Common myeloid progenitor, CD34-positive (primary cell): Measurements from ENCODE around the gene PCSK7.
A peak's percentile ranks its signal among the peaks of the same experiment; 100 is the strongest.

Source experiments
- CTCF ChIA-PET: fragments of 350-600 bp; sonication (Branson Sonifier 250); formaldehyde crosslinking; loops from one replicate; lab custom pipeline; 2021; ENCODE audit warnings: antibody characterized with exemption; lab: Charles Lee
- POLR2A ChIA-PET: fragments of 350-600 bp; sonication (Branson Sonifier 250); formaldehyde crosslinking; loops from one replicate; lab custom pipeline; 2021; ENCODE audit warnings: antibody characterized with exemption; lab: Charles Lee
- DNase-seq, 3 donors: peaks; one replicate each; pipeline versions ENCODE4 v3.0.0 to v3.0.0-alpha.2; 2013
- H3K27ac ChIP-seq, 2 experiments: 1 replicate in 1 of 2; 2 replicates in 1 of 2; pipeline ENCODE4 v1.7.0; 2013; ENCODE audit warnings: inconsistent platforms in 2 of 2, low read length in 2 of 2, mild to moderate bottlenecking in 2 of 2, low read depth in 1 of 2, moderate library complexity in 1 of 2; ENCODE audit not compliant: severe bottlenecking in 2 of 2, insufficient read depth in 1 of 2, poor library complexity in 1 of 2
- H3K27me3 ChIP-seq, 5 experiments: replicated peaks in 2 of 5; 1 replicate in 3 of 5; 2 replicates in 2 of 5; pipeline versions ENCODE4 v1.6.1 to v1.7.0; 2013; ENCODE audit warnings: low read length in 4 of 5, mild to moderate bottlenecking in 2 of 5, moderate library complexity in 2 of 5, inconsistent platforms in 1 of 5; ENCODE audit not compliant: insufficient read depth in 5 of 5, control insufficient read depth in 4 of 5
- H3K36me3 ChIP-seq, 4 experiments: 1 replicate in 2 of 4; 2 replicates in 2 of 4; pipeline versions ENCODE4 v1.6.1 to v1.7.0; 2013; ENCODE audit warnings: low read length in 3 of 4, control low read depth in 1 of 4, mild to moderate bottlenecking in 1 of 4; ENCODE audit not compliant: control insufficient read depth in 4 of 4, insufficient read depth in 4 of 4
- H3K4me1 ChIP-seq, 4 experiments: 1 replicate in 3 of 4; 2 replicates in 1 of 4; pipeline versions ENCODE4 v1.6.1 to v1.7.1; 2013; ENCODE audit warnings: low read length in 3 of 4, mild to moderate bottlenecking in 3 of 4, control low read depth in 1 of 4, inconsistent platforms in 1 of 4, moderate library complexity in 1 of 4; ENCODE audit not compliant: control insufficient read depth in 4 of 4, insufficient read depth in 4 of 4; ENCODE audit errors: control extremely low read depth in 1 of 4
- H3K4me3 ChIP-seq, 7 experiments: 1 replicate in 4 of 7; 2 replicates in 3 of 7; pipeline versions ENCODE4 v1.5.1 to v1.7.0; 2013; ENCODE audit warnings: mild to moderate bottlenecking in 7 of 7, low read length in 6 of 7, moderate library complexity in 6 of 7, inconsistent platforms in 2 of 7, low read depth in 2 of 7, control low read depth in 1 of 7; ENCODE audit not compliant: insufficient read depth in 4 of 7, control insufficient read depth in 1 of 7; ENCODE audit errors: extremely low read depth in 1 of 7
- H3K9me3 ChIP-seq, 5 experiments: 1 replicate in 4 of 5; 2 replicates in 1 of 5; pipeline versions ENCODE4 v1.6.1 to v1.7.1; 2013; ENCODE audit warnings: low read length in 4 of 5, mild to moderate bottlenecking in 2 of 5, inconsistent platforms in 1 of 5, low read depth in 1 of 5, moderate library complexity in 1 of 5; ENCODE audit not compliant: control insufficient read depth in 4 of 5, insufficient read depth in 2 of 5; ENCODE audit errors: control extremely low read depth in 1 of 5
- WGBS: methylation state at CpG from one replicate; pipeline ENCODE4 v1.1.5; 2013; ENCODE audit not compliant: insufficient coverage; 5-methylcytosine and 5-hydroxymethylcytosine counted together

Gene PCSK7

DNA sequence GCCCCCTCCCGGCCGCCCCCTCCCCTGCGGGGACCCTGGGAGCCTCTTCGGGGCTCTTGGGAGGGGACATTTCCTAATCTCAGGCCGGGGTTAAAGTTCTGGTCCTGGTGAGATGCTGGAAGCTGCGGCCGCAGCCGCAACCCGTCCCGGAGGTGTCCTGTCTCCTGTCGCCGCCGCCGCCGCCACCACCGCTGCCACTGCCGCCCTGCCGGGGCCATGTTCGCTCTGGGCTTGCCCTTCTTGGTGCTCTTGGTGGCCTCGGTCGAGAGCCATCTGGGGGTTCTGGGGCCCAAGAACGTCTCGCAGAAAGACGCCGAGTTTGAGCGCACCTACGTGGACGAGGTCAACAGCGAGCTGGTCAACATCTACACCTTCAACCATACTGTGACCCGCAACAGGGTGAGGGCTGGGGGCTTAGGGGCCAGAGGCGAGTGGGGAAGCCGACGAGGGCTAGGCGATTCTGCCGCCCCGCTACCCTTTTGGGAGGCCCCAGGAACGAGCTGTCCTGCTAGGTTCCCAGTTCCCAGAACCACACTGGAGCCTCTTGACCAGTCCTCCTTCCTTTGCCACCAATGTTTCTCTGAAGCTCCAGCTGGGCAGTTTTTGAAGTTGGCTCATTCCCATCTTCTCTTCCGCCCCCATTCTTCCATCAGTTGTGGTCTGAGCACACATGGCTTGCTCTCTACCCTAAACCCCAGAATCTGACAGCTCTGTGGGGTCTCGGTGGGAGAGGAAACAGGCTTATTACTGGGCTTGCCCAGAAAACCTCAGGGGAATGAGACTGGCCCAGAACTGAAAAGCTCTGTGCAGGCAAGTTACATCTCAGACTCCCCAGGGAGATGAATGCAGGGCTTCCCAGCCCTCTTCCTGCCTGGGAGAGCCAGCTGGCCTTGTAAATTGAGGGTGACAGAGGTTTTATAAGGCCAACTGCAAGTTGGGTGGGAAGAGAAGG lies 52.5 kb downstream of the PCSK7 start:
- ChIA-PET POLR2A (interaction anchor here (0.5 to 2.5 kb wide), 6 partner anchors 10 to 49 kb away, joined by 3 to 17 read pairs (median 4); partner anchors contain the start of gene PAFAH1B2), CTCF (interaction anchor here (0.8 to 9.7 kb wide), 18 partner anchors 7 to 387 kb away, joined by 3 to 100 read pairs (median 4); partner anchors contain the start of genes PAFAH1B2, PCSK7 and RNF214)
- WGBS, result under 1% methylated on average over 27 of the region's 39 CpGs
- H3K4me1 ChIP-seq, result peaks cover 8 to 31% (median 27%) of the 10 kb centered on the region in 4 experiments
- DNase-seq, result peak in 2 of 3 donors; percentile 40 to 58
- H3K9me3 ChIP-seq, result no peaks in the 10 kb centered on the region
- peaks cover 0 to 14% (median 2%) of the 10 kb centered on the region in 4 experiments for H3K36me3 ChIP-seq
- H3K27ac ChIP-seq, result peak overlapping the region in 1 of 2 experiments; percentile 70
- H3K4me3 ChIP-seq, result peak overlapping the region; percentile 46 to 82 (median 77)
- no peaks in the 10 kb centered on the region for H3K27me3 ChIP-seq

DNA sequence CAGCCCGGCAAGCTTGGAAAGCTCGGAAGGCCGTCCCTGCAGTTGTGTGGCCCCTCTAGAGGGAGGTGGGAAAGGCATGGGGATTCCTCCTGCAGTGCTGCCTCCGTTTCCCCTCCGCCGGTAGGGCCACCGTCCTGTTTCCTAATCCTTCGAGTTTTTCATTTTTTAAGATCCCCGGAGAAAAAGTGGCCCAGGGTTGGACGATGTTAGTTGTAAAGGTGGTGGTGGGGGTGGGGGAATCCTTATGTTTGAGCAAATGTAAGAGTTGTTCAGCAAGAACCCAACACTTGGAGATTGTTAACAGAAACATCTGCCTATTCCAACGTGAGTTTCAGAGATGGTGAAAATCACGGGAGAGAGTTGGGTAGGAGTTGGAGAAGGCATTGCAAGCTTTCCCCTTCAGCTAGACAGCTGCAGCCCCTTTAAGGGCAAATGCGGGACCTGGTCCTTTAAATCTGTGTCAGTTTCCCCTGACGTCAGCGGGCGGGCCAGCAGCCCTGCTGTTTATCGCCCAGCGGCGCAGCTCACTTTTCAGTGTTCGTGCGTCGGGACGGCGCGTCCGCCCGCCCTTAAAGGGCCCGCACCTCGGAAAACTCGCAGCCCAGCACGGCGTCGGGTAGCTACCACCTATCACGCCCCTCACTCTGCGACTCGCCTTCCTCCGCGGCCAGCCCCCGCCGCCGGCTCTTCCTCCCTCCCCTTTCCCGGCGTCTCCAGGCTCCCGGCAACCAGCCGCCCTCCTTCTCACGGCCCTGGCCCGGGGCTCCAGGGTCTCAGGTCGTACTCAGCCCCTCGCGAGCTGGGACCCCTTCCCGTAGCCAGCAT lies 53.5 kb downstream of the PCSK7 start, which contains the start of gene SIDT2:
Gene SIDT2, plus strand, starts transcription at position 534 of the 825 bp plus-strand sequence. CDS start 521 bp downstream, outside the sequence.
- no peaks in the 10 kb centered on the region for H3K27me3 ChIP-seq
- H3K36me3 ChIP-seq, result peaks cover 0 to 9% (median 2%) of the 10 kb centered on the region in 4 experiments
- no peaks in the 10 kb centered on the region for H3K9me3 ChIP-seq
- H3K4me3 ChIP-seq, result peak within 1 kb of the TSS; percentile 46 to 82 (median 77)
- H3K4me1 ChIP-seq, result peaks cover 8 to 31% (median 27%) of the 10 kb centered on the region in 4 experiments
- DNase-seq, result peak; percentile 86 to 95 (median 92)
- 0% methylated on average over 34 of the region's 51 CpGs for WGBS
- peak within 1 kb of the TSS in 1 of 2 experiments; percentile 70 for H3K27ac ChIP-seq
- ChIA-PET CTCF (interaction anchor here (0.8 to 9.7 kb wide), 10 partner anchors 9 to 309 kb away, joined by 3 to 100 read pairs (median 4); partner anchors contain the start of genes PAFAH1B2, PCSK7 and RNF214), POLR2A (interaction anchor here (0.7 to 2.5 kb wide), 5 partner anchors 9 to 34 kb away, joined by 3 to 17 read pairs (median 4); partner anchors contain the start of gene PAFAH1B2)

DNA sequence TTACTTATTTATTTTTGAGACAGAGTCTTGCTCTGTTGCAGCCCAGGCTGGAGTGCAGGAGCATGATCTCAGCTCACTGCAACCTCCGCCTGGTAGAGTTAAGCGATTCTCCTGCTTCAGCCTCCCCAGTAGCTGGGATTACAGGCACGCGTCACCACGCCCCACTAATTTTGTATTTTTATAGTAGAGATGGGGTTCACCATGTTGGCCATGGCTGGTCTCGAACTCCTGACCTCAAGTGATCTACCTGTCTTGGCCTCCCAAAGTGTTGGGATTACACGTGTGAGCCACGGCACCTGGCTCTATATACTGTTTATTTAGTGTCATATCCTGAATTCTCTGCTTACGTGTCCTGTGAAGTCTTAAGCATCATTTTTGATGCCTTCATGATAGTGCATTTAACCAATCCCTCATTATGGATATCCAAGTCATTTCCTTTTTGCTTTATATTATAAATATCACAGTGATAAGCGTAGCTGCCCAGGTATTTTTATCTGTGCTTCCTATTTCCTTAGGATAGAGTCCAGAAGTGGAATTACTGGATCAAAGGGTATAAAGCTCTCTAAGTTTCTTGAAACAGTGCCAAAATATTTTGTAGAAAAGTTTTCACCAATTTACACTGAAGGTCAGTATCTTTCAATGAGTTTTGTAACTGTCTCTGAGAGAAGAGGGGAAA lies 54.2 kb downstream of the PCSK7 start:
- no peak for DNase-seq
- peak overlapping the region in 1 of 2 experiments; percentile 70 for H3K27ac ChIP-seq
- WGBS, result 93% methylated on average over 4 of the region's 10 CpGs
- no peaks in the 10 kb centered on the region for H3K27me3 ChIP-seq
- POLR2A ChIA-PET, result interaction anchor here (1.2 to 2.5 kb wide), 4 partner anchors 8 to 33 kb away, joined by 3 to 17 read pairs (median 4); partner anchors contain the start of gene PAFAH1B2
- peaks cover 0 to 7% (median 2%) of the 10 kb centered on the region in 4 experiments for H3K36me3 ChIP-seq
- CTCF ChIA-PET, result interaction anchor here (1.0 to 9.7 kb wide), 7 partner anchors 8 to 50 kb away, joined by 3 to 100 read pairs (median 6); partner anchors contain the start of genes PAFAH1B2, PCSK7 and RNF214
- H3K4me3 ChIP-seq, result peak overlapping the region in 6 of 7 experiments; percentile 68 to 82 (median 78)
- no peaks in the 10 kb centered on the region for H3K9me3 ChIP-seq
- peaks cover 8 to 35% (median 32%) of the 10 kb centered on the region in 4 experiments for H3K4me1 ChIP-seq

DNA sequence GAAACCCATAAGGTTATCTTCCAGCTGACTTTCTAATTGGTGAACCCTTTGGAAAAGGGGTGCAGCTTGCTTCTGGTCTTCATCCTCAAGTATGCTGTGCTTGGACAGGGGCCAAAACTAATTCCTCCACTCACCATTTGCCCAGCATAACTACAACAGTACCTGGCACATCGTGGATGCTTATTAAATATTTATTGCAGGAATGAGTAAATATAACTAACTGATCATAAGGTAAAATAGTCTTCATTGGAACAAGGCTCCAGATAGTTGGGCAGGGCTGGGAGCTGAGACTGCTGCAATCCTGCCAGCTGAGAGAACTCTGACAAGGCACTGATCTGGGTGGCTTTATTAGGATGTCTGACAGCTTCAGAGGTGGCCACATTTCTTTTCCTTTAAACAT lies 55.7 kb downstream of the PCSK7 start:
- DNase-seq, result no peak
- Histone ChIP-seq H3K9me3 (no peaks in the 10 kb centered on the region), H3K27me3 (no peaks in the 10 kb centered on the region), H3K27ac (no peak overlapping the region), H3K4me3 (no peak overlapping the region), H3K36me3 (peaks cover 0 to 8% (median 6%) of the 10 kb centered on the region in 4 experiments), H3K4me1 (peaks cover 8 to 38% (median 29%) of the 10 kb centered on the region in 4 experiments)
- CTCF ChIA-PET, result interaction anchor here (1.8 to 7.0 kb wide), 2 partner anchors 15 to 51 kb away, joined by 10 to 100 read pairs; partner anchors contain the start of genes PCSK7 and RNF214
- POLR2A ChIA-PET, result no interaction called here
- WGBS, result no CpG with 5 or more reads among the region's 1 CpG

- ChIA-PET CTCF (interaction anchor here (1.3 to 4.2 kb wide), 3 partner anchors 9 to 51 kb away, joined by 3 to 18 read pairs (median 10); no protein-coding TSS in a partner anchor), POLR2A (no interaction called here)
- H3K4me1 ChIP-seq, result peaks cover 8 to 33% (median 25%) of the 10 kb centered on the region in 4 experiments
- H3K27ac ChIP-seq, result no peak overlapping the region
- no peaks in the 10 kb centered on the region for H3K27me3 ChIP-seq
- no peaks in the 10 kb centered on the region for H3K9me3 ChIP-seq
- 94% methylated on average over 4 of the region's 5 CpGs for WGBS
- no peak for DNase-seq
- no peak overlapping the region for H3K4me3 ChIP-seq
- H3K36me3 ChIP-seq, result peaks cover 3 to 12% (median 10%) of the 10 kb centered on the region in 4 experiments
These were observed 56.1 kb downstream of the PCSK7 start for GRCh38 chr11:117175781-117176180.

DNA sequence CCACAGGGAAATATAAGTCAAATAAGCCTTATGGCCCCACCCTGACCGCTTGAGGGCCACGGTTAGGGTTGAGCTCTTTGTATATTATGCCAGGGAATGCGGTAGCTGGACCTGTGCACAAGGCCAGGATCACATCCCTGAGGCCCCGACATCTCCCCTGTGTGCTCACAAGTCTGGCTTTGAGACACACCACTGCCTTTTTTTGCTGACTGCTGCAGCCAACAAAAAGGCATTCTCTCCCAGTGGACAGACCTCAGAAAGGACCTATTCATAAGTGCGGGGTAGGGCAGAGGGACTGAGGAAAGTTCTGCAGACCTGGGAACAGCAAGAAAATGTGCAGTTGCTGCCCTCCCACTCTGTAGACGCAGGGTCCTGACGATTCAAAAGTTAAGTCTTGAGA lies 56.8 kb downstream of the PCSK7 start:
- H3K9me3 ChIP-seq, result no peaks in the 10 kb centered on the region
- 86% methylated on average over 7 of the region's 7 CpGs for WGBS
- ChIA-PET POLR2A (no interaction called here), CTCF (interaction anchor here (0.8 to 4.2 kb wide), 3 partner anchors 9 to 52 kb away, joined by 3 to 18 read pairs (median 3); no protein-coding TSS in a partner anchor)
- peaks cover 8 to 27% (median 19%) of the 10 kb centered on the region in 4 experiments for H3K4me1 ChIP-seq
- H3K36me3 ChIP-seq, result peaks cover 3 to 19% (median 16%) of the 10 kb centered on the region in 4 experiments
- H3K27me3 ChIP-seq, result no peaks in the 10 kb centered on the region
- H3K4me3 ChIP-seq, result no peak overlapping the region
- no peak overlapping the region for H3K27ac ChIP-seq
- DNase-seq, result no peak
